A673 (cell line): ENCODE results near the gene FKBP3. TPM values are rescaled to one million over a fixed set of nuclear protein-coding genes. Genes with fewer than 3 reads are reported as not detected.

Source experiments
- BruUV-seq: library from RNA; stranded (reverse); fragments of 400-500 nt; replicated peaks from 2 replicates; lab custom pipeline; 2021; lab: Mats Ljungman, UMichigan
- CTCF ChIA-PET: fragments of 300-600 bp; sonication (Branson Sonifier 250); formaldehyde crosslinking; loops from one replicate; lab custom pipeline; 2022; ENCODE audit warnings: antibody characterized with exemption; lab: Charles Lee
- POLR2A ChIA-PET: fragments of 300-600 bp; sonication (Branson Sonifier 250); formaldehyde crosslinking; loops from one replicate; lab custom pipeline; 2022; ENCODE audit warnings: antibody characterized with exemption; ENCODE audit not compliant: low non-redundant PET; lab: Charles Lee
- DNase-seq: peaks from one replicate; pipeline ENCODE4 v3.0.0-alpha.2; 2015; ENCODE audit warnings: low spot score
- H3K27ac ChIP-seq: fragments of 200-600 bp; sonication (generic); 2 replicates; pipeline ENCODE4 v1.5.1; 2016; ENCODE audit warnings: mixed run types, low read depth, mild to moderate bottlenecking, mixed read lengths, antibody characterized with exemption, low read length; ENCODE audit not compliant: poor library complexity, severe bottlenecking
- H3K27me3 ChIP-seq: fragments of 200-600 bp; sonication (generic); replicated peaks from 2 replicates; pipeline ENCODE4 v1.6.1; 2017; ENCODE audit warnings: mixed run types, low read depth, mild to moderate bottlenecking, mixed read lengths, antibody characterized with exemption, low read length; ENCODE audit not compliant: insufficient read depth, poor library complexity
- H3K36me3 ChIP-seq: fragments of 200-600 bp; sonication (generic); 2 replicates; pipeline ENCODE4 v1.6.1; 2016; ENCODE audit warnings: mixed run types, mild to moderate bottlenecking, mixed read lengths, antibody characterized with exemption, low read length; ENCODE audit not compliant: insufficient read depth, poor library complexity, severe bottlenecking
- H3K4me1 ChIP-seq: fragments of 200-600 bp; sonication (generic); 2 replicates; pipeline ENCODE4 v1.6.1; 2017; ENCODE audit warnings: mixed run types, mild to moderate bottlenecking, mixed read lengths, antibody characterized with exemption, low read length; ENCODE audit not compliant: insufficient read depth, poor library complexity, severe bottlenecking
- H3K4me3 ChIP-seq: fragments of 200-600 bp; sonication (generic); 2 replicates; pipeline ENCODE4 v1.5.1; 2016; ENCODE audit warnings: low read depth, mixed run types, mild to moderate bottlenecking, mixed read lengths, low read length; ENCODE audit not compliant: poor library complexity, severe bottlenecking
- H3K9me3 ChIP-seq: fragments of 200-600 bp; sonication (generic); 2 replicates; pipeline ENCODE4 v1.6.1; 2016; ENCODE audit warnings: mixed run types, low read depth, mild to moderate bottlenecking, mixed read lengths, antibody characterized with exemption, low read length; ENCODE audit not compliant: poor library complexity, severe bottlenecking
- EZH2 ChIP-seq: fragments of 200-600 bp; sonication (generic); IDR thresholded peaks from 2 replicates; pipeline ENCODE4 v1.6.1; 2017; ENCODE audit warnings: borderline replicate concordance, low read depth, mild to moderate bottlenecking, mixed read lengths, antibody characterized with exemption, low read length; ENCODE audit not compliant: poor library complexity, severe bottlenecking
- intact Hi-C: fragments of 100-400 bp; cut with micrococcal nuclease; formaldehyde crosslinking; loops from one replicate; pipeline ENCODE4 v1.10.0; 2022; ENCODE audit not compliant: unreplicated experiment
- total RNA-seq: library from RNA; stranded (reverse); gene quantifications from 2 replicates; pipeline ENCODE4 v1.2.3, GENCODE V29; 2021
- TF ChIP-seq, protein P1 (sequence below): fragments of 300-800, 200-600 bp; sonication (generic); conservative IDR thresholded peaks from 2 replicates; pipeline ENCODE4 v1.5.1; 2017; ENCODE audit warnings: low read depth, mild to moderate bottlenecking, antibody characterized with exemption, low read length, moderate library complexity, mixed read lengths

Gene FKBP3
- total RNA-seq, 1 experiment from 2014 or later: 162 TPM

DNA sequence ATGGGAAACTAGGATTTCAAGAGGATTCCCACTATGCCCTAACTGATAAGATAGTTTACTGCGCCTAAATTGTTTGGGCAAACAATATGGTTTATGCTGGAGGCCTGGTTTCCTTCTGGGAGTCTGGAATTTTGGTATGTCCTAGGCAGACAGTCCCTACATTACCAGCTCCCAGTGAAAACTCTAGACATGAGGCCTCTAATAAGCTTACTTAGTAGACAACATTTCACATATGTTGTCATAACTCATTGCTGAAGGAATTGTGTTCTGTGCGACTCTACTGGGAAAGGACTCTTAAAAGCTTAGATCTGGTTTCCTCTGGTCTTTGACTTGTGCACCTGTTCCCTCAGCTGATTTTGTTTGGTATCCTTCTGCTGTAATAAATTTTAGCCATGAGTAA lies 68.3 kb downstream of the FKBP3 start:
- DNase-seq: no peak
- intact Hi-C loops: no loop called here
- no TSS peak for BruUV-seq
- H3K4me3 ChIP-seq: no peak overlapping the region
- H3K9me3 ChIP-seq: no peaks in the 10 kb centered on the region
- H3K36me3 ChIP-seq: no peaks in the 10 kb centered on the region
- no peak overlapping the region for H3K27ac ChIP-seq
- ChIA-PET POLR2A (no interaction called here), CTCF (no interaction called here)
- no peak for TF ChIP-seq EZH2
- TF ChIP-seq, protein P1, sequence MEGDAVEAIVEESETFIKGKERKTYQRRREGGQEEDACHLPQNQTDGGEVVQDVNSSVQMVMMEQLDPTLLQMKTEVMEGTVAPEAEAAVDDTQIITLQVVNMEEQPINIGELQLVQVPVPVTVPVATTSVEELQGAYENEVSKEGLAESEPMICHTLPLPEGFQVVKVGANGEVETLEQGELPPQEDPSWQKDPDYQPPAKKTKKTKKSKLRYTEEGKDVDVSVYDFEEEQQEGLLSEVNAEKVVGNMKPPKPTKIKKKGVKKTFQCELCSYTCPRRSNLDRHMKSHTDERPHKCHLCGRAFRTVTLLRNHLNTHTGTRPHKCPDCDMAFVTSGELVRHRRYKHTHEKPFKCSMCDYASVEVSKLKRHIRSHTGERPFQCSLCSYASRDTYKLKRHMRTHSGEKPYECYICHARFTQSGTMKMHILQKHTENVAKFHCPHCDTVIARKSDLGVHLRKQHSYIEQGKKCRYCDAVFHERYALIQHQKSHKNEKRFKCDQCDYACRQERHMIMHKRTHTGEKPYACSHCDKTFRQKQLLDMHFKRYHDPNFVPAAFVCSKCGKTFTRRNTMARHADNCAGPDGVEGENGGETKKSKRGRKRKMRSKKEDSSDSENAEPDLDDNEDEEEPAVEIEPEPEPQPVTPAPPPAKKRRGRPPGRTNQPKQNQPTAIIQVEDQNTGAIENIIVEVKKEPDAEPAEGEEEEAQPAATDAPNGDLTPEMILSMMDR: no peak
- H3K27me3 ChIP-seq: no peaks in the 10 kb centered on the region
- H3K4me1 ChIP-seq: no peaks in the 10 kb centered on the region

Other genes starting within 250 kb of the FKBP3 start
- 10.0 and 10.6 TPM in 2 replicates for gene KLHL28, start 172.5 kb downstream of the FKBP3 start, total RNA-seq
- 16.8 and 18.5 TPM in 2 replicates for gene TOGARAM1, start 172.3 kb downstream of the FKBP3 start, total RNA-seq
- 57.4 and 63.6 TPM in 2 replicates for gene PRPF39, start 50.4 kb downstream of the FKBP3 start, total RNA-seq
- 20.8 and 21.5 TPM in 2 replicates for gene FANCM, start 1.4 kb upstream of the FKBP3 start, total RNA-seq
- gene MIS18BP1, start 118.7 kb upstream of the FKBP3 start, total RNA-seq: 61.0 and 63.0 TPM in 2 replicates